ENCODE measurements around the gene RNF4.
"Not testable (repeated sequence)": the region's sequence is repeated elsewhere in the genome, so short reads cannot be mapped to it uniquely, and the experiment has no call there.

Gene RNF4

DNA sequence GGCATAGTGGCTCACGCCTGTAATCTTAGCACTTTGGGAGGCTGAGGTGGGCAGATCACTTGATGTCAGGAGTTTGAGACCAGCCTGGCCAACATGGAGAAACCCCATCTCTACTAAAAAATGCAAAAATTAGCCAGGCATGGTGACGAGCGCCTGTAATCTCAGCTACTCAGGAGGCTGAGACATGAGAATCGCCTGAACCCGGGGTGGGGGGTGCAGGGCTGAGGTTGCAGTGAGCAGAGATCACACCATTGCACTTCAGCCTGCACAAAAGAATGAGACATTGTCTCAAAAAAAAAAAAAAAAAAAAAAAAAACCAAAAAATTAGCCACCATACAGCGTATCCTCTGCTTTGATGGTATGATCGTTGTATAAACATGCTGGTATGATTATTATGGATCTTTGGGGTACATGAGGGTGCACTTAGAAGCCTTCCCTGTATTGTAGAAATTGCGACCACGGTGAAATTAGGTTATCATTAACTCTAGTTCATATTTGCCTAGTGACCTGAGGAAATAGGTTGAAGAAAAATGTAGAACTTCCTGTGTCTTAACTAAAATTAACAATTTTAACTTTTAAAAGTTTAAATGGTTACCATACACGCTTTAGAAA lies 74.8 kb downstream of the RNF4 start:
- not testable (repeated sequence) for H3K27ac Mint-ChIP-seq; H3K36me3 Mint-ChIP-seq (ENCODE audit: low read depth); H3K4me1 Mint-ChIP-seq (ENCODE audit: low read depth); H3K4me3 Mint-ChIP-seq; H3K27me3 Mint-ChIP-seq (ENCODE audit: low read depth); H3K9me3 Mint-ChIP-seq

DNA sequence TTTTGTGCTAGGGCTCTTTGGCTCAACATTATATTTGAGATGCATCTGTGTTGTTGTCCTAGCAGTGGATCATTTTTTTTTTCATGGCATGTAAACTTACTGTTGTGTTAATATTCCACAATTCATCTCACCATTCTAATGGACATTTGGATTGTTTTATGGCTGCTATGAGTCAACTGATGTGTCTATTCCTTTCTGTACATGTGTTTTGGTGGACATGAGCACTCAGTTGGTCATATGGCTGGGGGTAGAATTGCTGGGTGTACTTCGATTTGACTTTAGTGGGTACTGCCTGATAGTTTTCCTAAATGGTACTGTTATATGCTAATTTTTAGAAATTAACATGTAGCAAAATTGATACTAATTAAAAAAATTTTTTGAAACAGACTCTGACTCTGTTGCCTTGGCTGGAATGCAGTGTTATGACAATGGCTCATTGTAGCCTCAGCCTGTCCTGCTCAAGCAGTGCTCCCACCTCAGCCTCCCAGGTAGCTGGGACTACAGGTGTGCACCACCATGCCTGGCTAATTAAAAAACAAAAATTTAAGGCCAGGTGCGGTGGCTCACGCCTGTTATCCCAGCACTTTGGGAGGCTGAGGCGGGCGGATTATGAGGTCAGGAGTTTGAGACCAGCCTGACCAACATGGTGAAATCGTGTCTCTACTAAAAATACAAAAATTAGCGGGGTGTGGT lies 76.6 kb downstream of the RNF4 start:
- Mint-ChIP-seq H3K27me3 (ENCODE audit: low read depth) (no peaks in the 10 kb centered on the region), H3K27ac (no peak overlapping the region), H3K36me3 (ENCODE audit: low read depth) (peaks cover 3% of the 10 kb centered on the region), H3K9me3 (no peaks in the 10 kb centered on the region), H3K4me3 (no peak overlapping the region), H3K4me1 (ENCODE audit: low read depth) (peaks cover 5% of the 10 kb centered on the region)

DNA sequence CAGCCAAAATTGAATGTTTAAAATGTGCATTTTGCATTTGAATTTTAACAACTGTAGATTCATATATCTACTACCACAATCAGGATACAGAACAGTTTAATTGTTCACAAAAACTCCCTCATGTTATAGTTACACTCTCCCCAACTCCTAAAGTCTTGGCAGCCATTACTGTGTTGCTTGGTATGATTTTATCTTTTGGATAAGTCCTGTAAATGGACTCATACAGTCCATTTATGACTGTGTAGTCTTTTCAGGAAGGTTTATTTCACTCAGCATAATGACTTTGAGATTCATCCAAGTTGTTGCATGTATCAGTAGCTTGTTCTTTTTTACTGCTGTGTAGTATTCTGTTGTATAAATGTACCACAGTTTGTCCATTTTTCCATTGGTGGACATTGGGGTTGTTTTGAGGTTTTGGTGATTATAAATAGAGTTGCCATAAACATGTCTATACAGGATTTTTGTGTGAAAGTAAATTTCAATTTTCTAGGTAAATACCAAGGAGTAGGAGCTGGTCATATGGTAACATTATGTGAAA lies 77.4 kb downstream of the RNF4 start:
- H3K4me1 Mint-ChIP-seq (ENCODE audit: low read depth): peaks cover 5% of the 10 kb centered on the region
- no peak overlapping the region for H3K4me3 Mint-ChIP-seq
- H3K36me3 Mint-ChIP-seq (ENCODE audit: low read depth): peaks cover 3% of the 10 kb centered on the region
- no peaks in the 10 kb centered on the region for H3K9me3 Mint-ChIP-seq
- H3K27ac Mint-ChIP-seq: no peak overlapping the region
- H3K27me3 Mint-ChIP-seq (ENCODE audit: low read depth): no peaks in the 10 kb centered on the region

DNA sequence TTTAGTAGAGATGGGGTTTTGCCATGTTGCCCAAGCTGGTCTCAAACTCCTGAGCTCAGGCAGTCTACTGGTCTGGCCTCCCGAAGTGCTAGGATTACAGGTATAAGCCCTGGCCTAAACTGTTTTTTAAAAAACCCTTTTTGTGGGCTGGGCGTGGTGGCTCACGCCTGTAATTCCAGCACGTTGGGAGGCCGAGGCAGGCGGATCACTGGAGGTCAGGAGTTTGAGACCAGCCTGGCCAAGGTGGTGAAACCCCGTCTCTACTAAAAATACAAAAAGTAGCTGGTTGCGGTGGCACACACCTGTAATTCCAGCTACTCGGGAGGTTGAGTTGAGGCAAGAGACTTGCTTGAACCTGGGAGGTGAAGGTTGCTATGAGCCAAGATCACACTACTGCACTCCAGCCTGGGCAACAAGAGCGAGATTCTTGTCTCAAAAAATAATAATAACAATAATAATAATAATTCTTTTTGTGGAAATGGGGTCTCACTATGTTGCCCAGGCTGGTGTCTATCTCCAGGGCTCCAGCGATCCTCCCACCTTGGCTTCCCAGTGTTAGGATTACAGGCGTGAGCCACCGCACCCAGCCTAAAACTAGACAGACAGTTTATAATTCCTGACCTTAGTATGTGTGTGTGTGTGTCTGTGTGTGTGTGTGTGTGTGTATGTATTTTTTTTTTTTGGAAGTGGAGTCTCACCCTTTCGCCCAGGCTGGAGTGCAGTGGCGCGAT lies 78.2 kb downstream of the RNF4 start:
- not testable (repeated sequence) for H3K4me3 Mint-ChIP-seq; H3K4me1 Mint-ChIP-seq (ENCODE audit: low read depth); H3K27ac Mint-ChIP-seq; H3K27me3 Mint-ChIP-seq (ENCODE audit: low read depth); H3K9me3 Mint-ChIP-seq; H3K36me3 Mint-ChIP-seq (ENCODE audit: low read depth)

DNA sequence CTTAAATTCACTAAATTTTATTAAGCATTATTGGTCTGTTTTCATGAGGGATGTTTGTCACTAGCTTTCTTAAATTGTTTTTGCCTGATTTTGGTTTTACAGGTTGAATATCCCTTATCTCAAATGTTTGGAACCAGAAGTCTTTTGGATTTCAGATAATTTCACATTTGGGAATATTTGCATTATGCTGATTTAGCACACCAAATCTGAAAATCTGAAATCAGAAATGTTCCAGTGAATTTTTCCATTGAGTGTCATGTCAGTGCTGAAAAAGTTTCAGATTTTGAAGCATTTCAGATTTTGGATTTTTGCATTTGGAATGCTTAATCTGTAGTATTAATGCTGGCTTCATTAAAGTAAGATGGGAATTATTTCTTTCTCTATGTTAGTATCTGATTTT lies 82.2 kb downstream of the RNF4 start:
- H3K27me3 Mint-ChIP-seq (ENCODE audit: low read depth): no peaks in the 10 kb centered on the region
- H3K4me1 Mint-ChIP-seq (ENCODE audit: low read depth): peaks cover 1% of the 10 kb centered on the region
- H3K36me3 Mint-ChIP-seq (ENCODE audit: low read depth): no peaks in the 10 kb centered on the region
- H3K9me3 Mint-ChIP-seq: no peaks in the 10 kb centered on the region
- H3K4me3 Mint-ChIP-seq: no peak overlapping the region
- no peak overlapping the region for H3K27ac Mint-ChIP-seq

DNA sequence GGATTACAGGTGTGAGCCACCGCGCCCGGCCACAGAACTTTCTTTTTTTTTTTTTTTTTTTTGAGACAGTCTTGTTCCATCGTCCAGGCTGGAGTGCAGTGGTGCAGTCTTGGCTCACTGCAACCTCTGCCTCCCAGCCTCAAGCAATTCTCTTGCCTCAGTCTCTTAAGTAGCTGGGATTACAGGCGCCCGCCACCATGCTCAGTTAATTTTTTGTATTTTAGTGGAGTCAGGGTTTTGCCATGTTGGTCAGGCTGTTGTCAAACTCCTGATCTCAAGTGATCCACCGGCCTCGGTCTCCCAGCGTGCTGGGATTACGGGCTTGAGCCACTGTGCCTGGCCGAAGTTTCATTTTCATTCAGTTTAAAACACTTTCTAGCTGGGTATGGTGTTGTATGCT lies 83.9 kb downstream of the RNF4 start:
- H3K4me3 Mint-ChIP-seq: no peak overlapping the region
- no peaks in the 10 kb centered on the region for H3K9me3 Mint-ChIP-seq
- H3K27me3 Mint-ChIP-seq (ENCODE audit: low read depth): no peaks in the 10 kb centered on the region
- no peaks in the 10 kb centered on the region for H3K36me3 Mint-ChIP-seq (ENCODE audit: low read depth)
- H3K4me1 Mint-ChIP-seq (ENCODE audit: low read depth): peaks cover 1% of the 10 kb centered on the region
- H3K27ac Mint-ChIP-seq: no peak overlapping the region

DNA sequence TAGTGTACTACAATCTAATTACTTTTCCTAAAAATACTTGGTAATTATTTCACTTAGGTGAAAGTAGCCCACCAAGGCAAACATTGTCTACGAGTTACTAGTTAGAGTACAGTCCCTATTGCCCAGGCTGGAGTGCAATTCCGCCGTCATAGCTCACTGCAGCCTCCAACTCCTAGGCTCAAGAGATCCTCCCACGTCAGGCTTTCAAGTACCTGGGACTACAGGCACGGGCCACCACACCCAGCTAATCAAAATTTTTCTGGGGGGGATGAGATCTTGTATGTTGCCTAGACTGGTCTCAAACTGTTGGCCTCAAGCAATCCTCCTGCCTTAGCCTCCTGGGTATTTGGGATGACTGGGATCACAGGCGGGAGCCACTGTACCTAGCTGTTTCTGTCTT lies 89.4 kb downstream of the RNF4 start:
- Mint-ChIP-seq H3K27me3 (ENCODE audit: low read depth) (no peaks in the 10 kb centered on the region), H3K4me3 (no peak overlapping the region), H3K4me1 (ENCODE audit: low read depth) (peaks cover 7% of the 10 kb centered on the region), H3K9me3 (no peaks in the 10 kb centered on the region), H3K27ac (no peak overlapping the region), H3K36me3 (ENCODE audit: low read depth) (no peaks in the 10 kb centered on the region)

DNA sequence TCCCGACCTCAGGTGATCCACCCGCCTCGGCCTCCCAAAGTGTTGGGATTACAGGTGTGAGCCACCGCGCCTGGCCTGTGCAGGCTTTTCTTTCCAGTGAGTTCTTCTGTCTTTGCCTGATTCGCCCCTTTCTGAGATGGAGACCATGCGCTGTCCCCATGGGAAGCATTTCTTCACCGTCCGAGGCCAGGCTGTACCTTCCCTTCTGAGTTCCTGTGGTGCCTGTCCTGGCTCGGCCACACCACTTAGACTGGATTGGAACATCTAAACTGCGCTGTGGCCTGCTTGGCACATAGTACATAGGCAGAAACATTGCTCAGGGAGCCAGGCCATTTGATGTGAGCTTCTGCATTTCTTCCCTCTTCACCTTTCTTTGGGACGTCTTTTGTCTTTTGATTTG lies 91.3 kb downstream of the RNF4 start:
- H3K36me3 Mint-ChIP-seq (ENCODE audit: low read depth): peaks cover 5% of the 10 kb centered on the region
- no peaks in the 10 kb centered on the region for H3K27me3 Mint-ChIP-seq (ENCODE audit: low read depth)
- H3K27ac Mint-ChIP-seq: no peak overlapping the region
- no peaks in the 10 kb centered on the region for H3K9me3 Mint-ChIP-seq
- H3K4me1 Mint-ChIP-seq (ENCODE audit: low read depth): peaks cover 10% of the 10 kb centered on the region
- H3K4me3 Mint-ChIP-seq: no peak overlapping the region

Data from T-helper 1 cell treated with Interleukin-12 subunit alpha and Interleukin-12 subunit beta and Interleukin-4 antibody, amounts not matched to agents 30 μg/mL and 1 μg/mL, for 36 hours (primary cell).